GM21723 (cell line): ENCODE results near the gene CST6.

Experiments used
- ATAC-seq: cut with Tn5 transposase; IDR thresholded peaks from one replicate; pipeline ENCODE4 v1.9.1; 2021; ENCODE audit warnings: mild to moderate bottlenecking, moderate library complexity; ENCODE audit not compliant: unreplicated experiment

CST6 gene

GRCh38 chr11:66045177-66045639 is 33.4 kb downstream of the CST6 start:
- ATAC-seq: peak; percentile 83

GRCh38 chr11:66046901-66047300 is 35.1 kb downstream of the CST6 start:
- ATAC-seq: no peak

- ATAC-seq: no peak
Measured at GRCh38 chr11:66047541-66048365, 35.9 kb downstream of the CST6 start.

- ATAC-seq: no peak
Measured at GRCh38 chr11:66048547-66049323, 36.9 kb downstream of the CST6 start, which contains the start of gene GAL3ST3. Gene GAL3ST3 (minus strand): TSS chr11:66049161. CDS start chr11:66045415, 3,746 bp downstream.

GRCh38 chr11:66050581-66051231 is 38.9 kb downstream of the CST6 start:
- ATAC-seq: no peak

- no peak for ATAC-seq
Measured at GRCh38 chr11:66051371-66051765, 39.6 kb downstream of the CST6 start.

GRCh38 chr11:66051766-66052663 is 40.2 kb downstream of the CST6 start, which contains the start of gene SF3B2:
Gene SF3B2 (plus strand): TSS chr11:66052364. CDS start chr11:66052385, 21 bp downstream.
- peak; percentile 95 for ATAC-seq

GRCh38 chr11:66052664-66052982 is 40.8 kb downstream of the CST6 start:
- ATAC-seq: no peak

- ATAC-seq: no peak
Measured at GRCh38 chr11:66055021-66055420, 43.2 kb downstream of the CST6 start.

- no peak for ATAC-seq
Measured at GRCh38 chr11:66056501-66056900, 44.7 kb downstream of the CST6 start.

GRCh38 chr11:66059966-66060680 is 48.3 kb downstream of the CST6 start:
- no peak for ATAC-seq

GRCh38 chr11:66061268-66061667 is 49.5 kb downstream of the CST6 start:
- no peak for ATAC-seq

GRCh38 chr11:66062408-66062807 is 50.6 kb downstream of the CST6 start:
- ATAC-seq: no peak
